OCI-LY7 (cell line): ENCODE results near the gene KRTDAP. TPM values are rescaled to one million over a fixed set of nuclear protein-coding genes. Genes with fewer than 3 reads are reported as not detected.
A peak's percentile ranks its signal among the peaks of the same experiment; 100 is the strongest.
"Not testable (repeated sequence)": the region's sequence is repeated elsewhere in the genome, so short reads cannot be mapped to it uniquely, and the experiment has no call there.

ENCODE experiments used
- BruUV-seq: library from RNA; stranded (reverse); fragments of 400-500 nt; replicated peaks from 2 replicates; lab custom pipeline; 2021; lab: Mats Ljungman, UMichigan
- CTCF ChIA-PET: fragments of 300-600 bp; sonication (Branson Sonifier 250); formaldehyde crosslinking; loops from one replicate; lab custom pipeline; 2022; ENCODE audit warnings: antibody characterized with exemption; ENCODE audit not compliant: unreplicated experiment; lab: Charles Lee
- POLR2A ChIA-PET: fragments of 300-600 bp; sonication (Branson Sonifier 250); formaldehyde crosslinking; loops from one replicate; lab custom pipeline; 2022; ENCODE audit warnings: antibody characterized with exemption; lab: Charles Lee
- DNase-seq: peaks from one replicate; pipeline ENCODE4 v3.0.0-alpha.2; 2015; ENCODE audit warnings: low spot score
- H2AFZ ChIP-seq: fragments of 200-600 bp; sonication (generic), shearing (Covaris generic); 2 replicates; pipeline ENCODE4 v1.6.1; 2014; ENCODE audit warnings: mild to moderate bottlenecking, antibody characterized with exemption, low read length, moderate library complexity
- H3K27ac ChIP-seq: fragments of 200-600 bp; sonication (generic); 2 replicates; pipeline ENCODE4 v1.5.1; 2014; ENCODE audit warnings: mixed run types, low read depth, mild to moderate bottlenecking, moderate library complexity, low read length, inconsistent platforms; ENCODE audit not compliant: poor library complexity, severe bottlenecking
- H3K36me3 ChIP-seq: fragments of 200-600 bp; sonication (generic); 2 replicates; pipeline ENCODE4 v1.6.1; 2014; ENCODE audit warnings: mild to moderate bottlenecking, antibody characterized with exemption, low read length, moderate library complexity, mixed read lengths; ENCODE audit not compliant: insufficient read depth
- H3K4me1 ChIP-seq: fragments of 200-600 bp; sonication (generic); 2 replicates; pipeline ENCODE4 v1.5.1; 2014; ENCODE audit warnings: mild to moderate bottlenecking, low read length; ENCODE audit not compliant: insufficient read depth, poor library complexity, severe bottlenecking
- H3K4me2 ChIP-seq: fragments of 200-600 bp; sonication (generic); 2 replicates; pipeline ENCODE4 v1.6.1; 2014; ENCODE audit warnings: mild to moderate bottlenecking, low read length
- H3K4me3 ChIP-seq: fragments of 200-600 bp; sonication (generic); 2 replicates; pipeline ENCODE4 v1.5.1; 2014; ENCODE audit warnings: mild to moderate bottlenecking, low read depth, low read length; ENCODE audit not compliant: poor library complexity, severe bottlenecking
- H3K79me2 ChIP-seq: fragments of 200-600 bp; sonication (generic); 2 replicates; pipeline ENCODE4 v1.6.1; 2016; ENCODE audit warnings: low read depth, mild to moderate bottlenecking, low read length, moderate library complexity, mixed read lengths; ENCODE audit not compliant: insufficient read depth
- H3K9me2 ChIP-seq: fragments of 200-600 bp; sonication (generic); 2 replicates; pipeline ENCODE4 v1.6.1; 2016; ENCODE audit warnings: mild to moderate bottlenecking, low read length, mixed read lengths; ENCODE audit not compliant: insufficient read depth
- H3K9me3 ChIP-seq: fragments of 200-600 bp; sonication (generic); 2 replicates; pipeline ENCODE4 v1.6.1; 2014; ENCODE audit warnings: mild to moderate bottlenecking, mixed run types, low read length, mixed read lengths
- H4K20me1 ChIP-seq: fragments of 200-600 bp; sonication (generic); 2 replicates; pipeline ENCODE4 v1.6.1; 2014; ENCODE audit warnings: mild to moderate bottlenecking, antibody characterized with exemption, low read length, moderate library complexity, mixed read lengths; ENCODE audit not compliant: insufficient read depth
- EZH2phosphoT487 ChIP-seq: fragments of 200-600 bp; sonication (generic); IDR thresholded peaks from 2 replicates; pipeline ENCODE4 v1.6.1; 2018; ENCODE audit warnings: low read depth, borderline replicate concordance, mild to moderate bottlenecking, mixed run types, antibody characterized with exemption, low read length, moderate library complexity, mixed read lengths
- intact Hi-C: fragments of 100-400 bp; cut with micrococcal nuclease; formaldehyde crosslinking; loops from one replicate; pipeline ENCODE4 v1.10.0; 2022; ENCODE audit not compliant: unreplicated experiment
- total RNA-seq, 2 experiments: library from RNA; depleted of rRNA in 1 of 2; stranded (reverse); fragments of >200 nt in 1 of 2; shearing (Covaris generic) in 1 of 2; gene quantifications; 2 replicates each; pipeline ENCODE4 v1.2.3, GENCODE V29; 2014 to 2022
- TF ChIP-seq, protein P1 (sequence below): fragments of 200-600 bp; sonication (generic); conservative IDR thresholded peaks from 2 replicates; pipeline ENCODE4 v1.5.1; 2014; ENCODE audit warnings: mild to moderate bottlenecking, antibody characterized with exemption, low read length, moderate library complexity, mixed read lengths

The KRTDAP gene
- total RNA-seq, 2 experiments from 2014 or later = not detected

DNA sequence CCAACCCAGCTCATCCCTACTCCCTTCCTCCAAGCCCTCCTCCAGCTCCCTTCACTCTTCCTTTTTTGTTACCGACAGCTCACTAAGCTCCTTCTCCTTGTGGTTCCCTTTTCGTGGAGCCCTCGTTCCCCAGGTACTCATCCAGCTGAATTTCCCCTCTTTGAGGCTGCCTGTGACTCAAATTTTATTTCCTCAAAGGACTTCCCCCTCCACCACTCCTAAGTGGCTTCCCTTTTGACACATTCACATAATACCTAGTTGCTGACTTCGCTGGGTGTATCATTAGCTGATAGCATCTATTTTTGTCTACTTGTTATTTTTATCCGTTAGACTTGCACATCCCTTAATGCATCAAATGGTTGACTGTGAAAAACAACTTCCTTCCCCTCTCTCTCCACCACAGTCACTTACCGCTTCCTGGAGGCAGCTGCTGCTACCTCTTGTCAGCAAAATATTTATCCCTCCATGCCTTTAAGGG lies 27.7 kb downstream of the KRTDAP start:
- no peaks in the 10 kb centered on the region for H3K79me2 ChIP-seq
- BruUV-seq = no TSS peak
- no peaks in the 10 kb centered on the region for H3K9me3 ChIP-seq
- peak overlapping the region; percentile 3 for H3K4me3 ChIP-seq
- ChIA-PET CTCF (interaction anchor here (0.6 kb wide), 1 partner anchor 100 kb away, joined by 3 read pairs; no protein-coding TSS in a partner anchor), POLR2A (interaction anchor here (0.7 to 1.5 kb wide), 2 partner anchors 110 to 1711 kb away, joined by 3 to 4 read pairs; no protein-coding TSS in a partner anchor)
- H2AFZ ChIP-seq = no peak overlapping the region
- H3K4me1 ChIP-seq = peaks cover 57% of the 10 kb centered on the region
- no peaks in the 10 kb centered on the region for H3K9me2 ChIP-seq
- TF ChIP-seq, protein P1, sequence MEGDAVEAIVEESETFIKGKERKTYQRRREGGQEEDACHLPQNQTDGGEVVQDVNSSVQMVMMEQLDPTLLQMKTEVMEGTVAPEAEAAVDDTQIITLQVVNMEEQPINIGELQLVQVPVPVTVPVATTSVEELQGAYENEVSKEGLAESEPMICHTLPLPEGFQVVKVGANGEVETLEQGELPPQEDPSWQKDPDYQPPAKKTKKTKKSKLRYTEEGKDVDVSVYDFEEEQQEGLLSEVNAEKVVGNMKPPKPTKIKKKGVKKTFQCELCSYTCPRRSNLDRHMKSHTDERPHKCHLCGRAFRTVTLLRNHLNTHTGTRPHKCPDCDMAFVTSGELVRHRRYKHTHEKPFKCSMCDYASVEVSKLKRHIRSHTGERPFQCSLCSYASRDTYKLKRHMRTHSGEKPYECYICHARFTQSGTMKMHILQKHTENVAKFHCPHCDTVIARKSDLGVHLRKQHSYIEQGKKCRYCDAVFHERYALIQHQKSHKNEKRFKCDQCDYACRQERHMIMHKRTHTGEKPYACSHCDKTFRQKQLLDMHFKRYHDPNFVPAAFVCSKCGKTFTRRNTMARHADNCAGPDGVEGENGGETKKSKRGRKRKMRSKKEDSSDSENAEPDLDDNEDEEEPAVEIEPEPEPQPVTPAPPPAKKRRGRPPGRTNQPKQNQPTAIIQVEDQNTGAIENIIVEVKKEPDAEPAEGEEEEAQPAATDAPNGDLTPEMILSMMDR = no peak; the same call in 1 of the 2 replicates
- TF ChIP-seq EZH2phosphoT487 = no peak
- H3K4me2 ChIP-seq = peak overlapping the region; percentile 62
- H3K36me3 ChIP-seq = no peaks in the 10 kb centered on the region
- DNase-seq = peak; percentile 83
- intact Hi-C loops = loop anchor here (10.0 kb wide), 1 partner anchor 318 kb away; the partner anchor contains the start of gene FXYD7
- peak overlapping the region; percentile 3 for H3K27ac ChIP-seq
- H4K20me1 ChIP-seq = no peaks in the 10 kb centered on the region

DNA sequence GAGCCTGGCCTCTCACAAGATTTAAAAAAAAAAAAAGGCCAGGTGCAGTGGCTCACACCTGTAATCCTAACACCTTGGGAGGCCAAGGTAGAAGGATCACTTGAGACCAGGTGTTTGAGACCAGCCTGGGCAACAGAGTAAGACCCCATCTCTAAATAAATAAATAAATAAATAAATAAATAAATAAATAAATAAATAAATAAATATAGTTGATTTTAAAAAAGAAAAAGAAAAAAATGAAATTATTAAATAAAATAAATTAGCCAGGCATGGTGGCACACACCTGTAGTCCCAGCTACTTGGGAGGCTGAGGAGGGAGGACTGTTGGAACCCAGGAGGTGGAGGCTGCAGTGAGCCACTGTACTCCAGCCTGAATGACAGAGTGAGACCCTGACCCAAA lies 28.5 kb downstream of the KRTDAP start:
- not testable (repeated sequence) for BruUV-seq, H3K9me3 ChIP-seq, H3K9me2 ChIP-seq, H3K4me3 ChIP-seq, H3K79me2 ChIP-seq, DNase-seq, H3K36me3 ChIP-seq, H4K20me1 ChIP-seq, H2AFZ ChIP-seq, H3K27ac ChIP-seq
- ChIA-PET POLR2A (interaction anchor here (0.7 kb wide), 1 partner anchor 1712 kb away, joined by 3 read pairs; no protein-coding TSS in a partner anchor), CTCF (interaction anchor here (0.6 kb wide), 1 partner anchor 101 kb away, joined by 3 read pairs; no protein-coding TSS in a partner anchor)
- H3K4me1 ChIP-seq = peaks cover 64% of the 10 kb centered on the region
- intact Hi-C loops = loop anchor here (10.0 kb wide), 1 partner anchor 317 kb away; the partner anchor contains the start of gene FXYD7
- H3K4me2 ChIP-seq = peak overlapping the region; percentile 62

DNA sequence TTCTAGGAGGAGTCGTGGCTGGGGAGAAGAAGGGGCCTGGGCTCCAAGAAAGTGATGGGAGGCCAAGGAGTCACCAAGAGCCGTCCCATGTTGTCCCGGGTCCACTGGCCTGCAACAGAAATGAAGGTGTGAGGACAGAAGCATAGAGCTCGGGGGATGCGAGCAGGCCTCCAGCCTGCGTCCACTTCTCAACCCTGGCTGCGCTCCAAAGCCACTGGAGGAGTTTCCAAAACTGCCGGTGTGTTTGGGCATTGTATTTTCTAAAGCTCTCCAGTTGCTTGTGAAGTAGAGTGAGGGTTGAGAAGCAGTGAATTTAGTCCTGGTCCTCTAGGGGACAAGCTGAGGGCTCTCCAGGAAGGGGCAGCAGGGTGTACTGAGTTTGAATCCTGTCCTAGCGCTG lies 29.2 kb downstream of the KRTDAP start:
- no peak overlapping the region for H3K4me2 ChIP-seq
- H3K27ac ChIP-seq = no peak overlapping the region
- POLR2A ChIA-PET = interaction anchor here (0.6 to 0.7 kb wide), 2 partner anchors 16 to 111 kb away, joined by 3 to 4 read pairs; no protein-coding TSS in a partner anchor

More for the DNA sequence above, 29.2 kb downstream of the KRTDAP start:
- TF ChIP-seq EZH2phosphoT487 = no peak
- BruUV-seq = no TSS peak
- no peaks in the 10 kb centered on the region for H3K9me2 ChIP-seq
- peaks cover 65% of the 10 kb centered on the region for H3K4me1 ChIP-seq
- no peaks in the 10 kb centered on the region for H4K20me1 ChIP-seq
- no peak overlapping the region for H3K4me3 ChIP-seq
- H2AFZ ChIP-seq = no peak overlapping the region
- DNase-seq = no peak
- H3K36me3 ChIP-seq = no peaks in the 10 kb centered on the region
- no peaks in the 10 kb centered on the region for H3K79me2 ChIP-seq
- no peaks in the 10 kb centered on the region for H3K9me3 ChIP-seq
- CTCF ChIA-PET = no interaction called here
- intact Hi-C loops = loop anchor here (10.0 kb wide), 1 partner anchor 316 kb away; the partner anchor contains the start of gene FXYD7
